Subcutaneous abdominal adipose tissue (tissue), 5 donors: ENCODE data around the gene GYPC.

Source experiments
- H3K27ac ChIP-seq: one replicate; pipeline ENCODE4 v1.7.0; 2013; ENCODE audit warnings: low read depth, mild to moderate bottlenecking, inconsistent platforms, low read length, moderate library complexity
- H3K27me3 ChIP-seq, 5 donors: one replicate each; pipeline ENCODE4 v1.7.0; 2013; ENCODE audit warnings: low read length in 5 of 5, inconsistent platforms in 1 of 5; ENCODE audit not compliant: control insufficient read depth in 5 of 5, insufficient read depth in 4 of 5
- H3K36me3 ChIP-seq, 5 donors: one replicate each; pipeline ENCODE4 v1.7.0; 2013; ENCODE audit warnings: low read length in 5 of 5; ENCODE audit not compliant: control insufficient read depth in 5 of 5, insufficient read depth in 5 of 5
- H3K4me1 ChIP-seq, 5 donors: one replicate each; pipeline ENCODE4 v1.7.0; 2013; ENCODE audit warnings: low read length in 5 of 5, mild to moderate bottlenecking in 3 of 5, moderate library complexity in 1 of 5; ENCODE audit not compliant: control insufficient read depth in 5 of 5, insufficient read depth in 5 of 5
- H3K4me3 ChIP-seq, 5 donors: one replicate each; pipeline ENCODE4 v1.7.0; 2013; ENCODE audit warnings: low read length in 5 of 5, low read depth in 1 of 5
- H3K9ac ChIP-seq, 5 donors: one replicate each; pipeline ENCODE4 v1.7.0; 2013; ENCODE audit warnings: low read length in 5 of 5, mild to moderate bottlenecking in 4 of 5, moderate library complexity in 3 of 5
- H3K9me3 ChIP-seq, 5 donors: one replicate each; pipeline ENCODE4 v1.7.0; 2013; ENCODE audit warnings: low read length in 5 of 5; ENCODE audit not compliant: control insufficient read depth in 5 of 5
- donor health status: healthy.
- donor health status: healthy.
- donor health status: healthy.
- donor health status: healthy.
- donor health status: healthy.

The GYPC gene

DNA sequence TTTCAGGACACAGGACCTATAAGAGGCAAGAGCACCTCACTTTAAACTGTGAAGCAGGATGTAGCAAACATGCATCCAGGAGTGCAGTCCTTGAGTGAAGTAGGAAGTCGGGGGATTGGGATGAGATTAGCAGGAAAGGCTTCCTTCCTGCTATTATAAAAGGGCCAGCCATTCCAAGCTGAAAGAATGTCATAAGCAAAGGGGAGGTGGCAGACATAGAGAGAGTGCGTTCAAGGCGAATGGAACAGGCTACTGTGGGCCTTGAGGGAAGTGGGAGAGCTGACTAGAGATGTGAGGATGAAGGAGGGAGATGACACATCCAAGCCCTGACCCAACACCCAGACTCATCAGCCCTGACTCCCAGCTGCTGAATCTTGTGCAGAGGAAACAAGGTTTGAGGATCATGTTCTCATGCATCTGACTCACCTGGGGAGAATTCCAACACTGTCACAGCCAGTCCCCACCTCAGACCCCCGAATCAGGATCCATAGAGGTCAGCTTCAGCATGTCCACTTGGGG lies 63.9 kb downstream of the GYPC start:
- peaks cover 0 to 5% (median 0%) of the 10 kb centered on the region in 5 donors for H3K9me3 ChIP-seq
- peaks cover 6 to 66% (median 43%) of the 10 kb centered on the region in 5 donors for H3K4me1 ChIP-seq
- H3K27ac ChIP-seq: no peak overlapping the region
- no peaks in the 10 kb centered on the region for H3K27me3 ChIP-seq
- no peaks in the 10 kb centered on the region for H3K36me3 ChIP-seq
- no peak overlapping the region for H3K4me3 ChIP-seq
- H3K9ac ChIP-seq: no peak overlapping the region

DNA sequence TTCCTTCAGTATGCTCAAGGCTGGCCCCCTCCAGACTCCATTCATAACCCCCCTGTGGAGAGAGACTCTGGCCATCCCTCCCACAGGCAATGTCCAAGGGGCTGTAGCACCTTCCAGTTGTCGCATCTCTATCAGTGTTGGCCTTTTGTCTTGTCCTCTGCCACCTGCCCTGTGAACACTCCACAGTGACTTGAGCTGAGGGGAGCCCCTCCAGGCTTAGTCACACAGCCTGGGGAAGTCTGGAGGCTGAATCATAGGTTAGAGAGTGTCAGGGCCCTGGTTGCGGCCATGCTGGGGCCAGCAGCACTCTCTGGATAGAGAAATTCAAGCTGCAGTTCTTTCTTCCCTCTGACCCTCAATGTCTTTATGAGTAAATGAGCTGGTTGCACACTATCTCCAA lies 64.7 kb downstream of the GYPC start:
- Histone ChIP-seq H3K27ac (peak overlapping the region; percentile 39), H3K36me3 (no peaks in the 10 kb centered on the region), H3K9ac (no peak overlapping the region), H3K27me3 (no peaks in the 10 kb centered on the region), H3K9me3 (peaks cover 0 to 7% (median 4%) of the 10 kb centered on the region in 5 donors), H3K4me1 (peaks cover 6 to 59% (median 40%) of the 10 kb centered on the region in 5 donors), H3K4me3 (no peak overlapping the region)

DNA sequence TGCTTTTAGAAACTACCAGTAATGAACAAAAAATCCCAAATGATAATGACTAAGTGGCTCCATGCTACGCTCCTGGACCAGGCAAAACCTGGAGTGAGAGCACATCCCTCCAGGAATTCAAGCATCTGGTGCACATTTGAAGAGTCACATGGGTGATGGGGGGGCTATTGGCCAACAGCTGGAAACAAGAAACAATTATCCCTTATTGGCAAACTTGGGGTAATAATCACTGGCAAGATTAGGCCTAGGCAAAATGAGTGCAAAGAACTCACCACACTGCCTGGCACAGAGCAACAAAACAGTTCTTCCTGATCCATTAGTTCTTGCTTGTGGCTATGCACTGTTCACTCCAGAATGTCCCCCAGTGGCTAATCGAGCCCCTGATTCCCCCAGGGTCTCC lies 66.1 kb downstream of the GYPC start:
- no peaks in the 10 kb centered on the region for H3K27me3 ChIP-seq

DNA sequence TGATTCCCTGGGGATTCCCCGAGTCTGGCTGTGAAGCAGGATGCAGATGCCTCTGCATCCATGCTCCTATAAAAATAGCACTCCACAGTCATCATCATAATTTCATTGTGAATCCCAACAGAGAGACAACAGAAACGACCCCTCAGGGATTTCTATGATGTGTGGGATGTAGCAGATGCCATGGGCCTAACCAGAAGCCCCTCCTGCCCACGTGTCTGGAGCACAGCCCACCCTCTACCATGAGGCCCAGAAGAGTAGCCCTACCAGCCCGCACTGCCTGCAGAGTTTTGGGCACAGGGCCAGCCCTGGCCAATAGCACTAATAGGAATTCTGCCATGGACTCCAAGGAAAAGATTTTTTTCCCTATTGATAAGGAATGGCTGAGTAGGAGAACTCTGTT lies 66.6 kb downstream of the GYPC start:
- Histone ChIP-seq H3K4me3 (peak overlapping the region in 1 of 5 donors; percentile 12), H3K4me1 (peaks cover 6 to 59% (median 40%) of the 10 kb centered on the region in 5 donors), H3K27ac (no peak overlapping the region), H3K27me3 (no peaks in the 10 kb centered on the region), H3K36me3 (no peaks in the 10 kb centered on the region), H3K9me3 (peaks cover 0 to 7% (median 6%) of the 10 kb centered on the region in 5 donors), H3K9ac (no peak overlapping the region)

More for the DNA sequence above, 66.1 kb downstream of the GYPC start:
- Histone ChIP-seq H3K36me3 (no peaks in the 10 kb centered on the region), H3K4me3 (peak overlapping the region in 1 of 5 donors; percentile 12), H3K4me1 (peaks cover 6 to 59% (median 40%) of the 10 kb centered on the region in 5 donors), H3K9ac (no peak overlapping the region), H3K27ac (no peak overlapping the region), H3K9me3 (peaks cover 0 to 7% (median 6%) of the 10 kb centered on the region in 5 donors)

DNA sequence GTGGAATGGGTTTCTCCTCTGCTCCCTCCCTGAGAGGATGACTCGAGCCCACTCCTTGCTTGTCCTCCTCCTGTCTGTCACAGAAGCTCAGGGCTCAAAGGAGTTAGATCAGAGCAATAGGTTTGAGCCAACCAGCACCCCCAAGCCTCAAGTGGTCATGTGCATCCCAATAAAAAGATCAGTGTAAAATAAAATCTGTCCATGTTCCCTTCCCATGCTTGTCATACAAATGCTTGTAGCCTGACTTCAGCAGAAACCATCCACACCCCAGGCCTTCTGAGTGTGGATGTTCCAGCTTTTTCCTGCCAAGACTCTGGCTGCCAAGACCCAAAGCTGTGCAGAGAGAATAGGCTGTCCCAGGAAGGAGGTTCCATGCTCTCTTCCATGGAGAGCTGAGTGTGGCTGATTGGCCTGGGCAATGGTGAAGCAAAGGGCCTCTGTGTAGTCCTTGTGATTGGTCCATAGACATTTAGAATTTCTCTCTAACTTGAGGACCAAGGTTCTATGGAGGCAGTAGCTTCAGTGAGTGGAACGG lies 67.4 kb downstream of the GYPC start:
- H3K27ac ChIP-seq: no peak overlapping the region
- peaks cover 6 to 55% (median 40%) of the 10 kb centered on the region in 5 donors for H3K4me1 ChIP-seq
- H3K27me3 ChIP-seq: no peaks in the 10 kb centered on the region
- H3K9me3 ChIP-seq: peaks cover 0 to 7% (median 6%) of the 10 kb centered on the region in 5 donors
- H3K36me3 ChIP-seq: no peaks in the 10 kb centered on the region
- H3K9ac ChIP-seq: no peak overlapping the region
- H3K4me3 ChIP-seq: no peak overlapping the region

DNA sequence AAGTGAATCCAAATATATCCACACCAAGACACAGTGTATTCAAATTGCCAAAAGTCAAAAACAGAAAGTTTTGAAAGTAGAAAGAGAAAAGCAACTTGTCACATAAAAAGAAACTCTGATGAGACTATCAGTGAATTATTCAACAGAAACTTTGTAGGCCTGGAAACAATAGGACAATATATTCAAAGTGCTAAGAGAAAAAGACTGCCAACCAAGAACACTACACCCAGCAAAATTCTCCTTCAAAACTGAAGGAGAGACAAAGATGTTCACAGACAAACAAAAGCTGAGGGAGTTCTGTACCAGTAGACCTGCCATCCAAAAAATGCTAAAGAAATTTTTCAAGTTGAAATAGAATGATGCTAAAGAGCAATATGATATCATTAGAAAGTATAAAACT lies 69.6 kb downstream of the GYPC start:
- H3K9me3 ChIP-seq: peaks cover 0 to 7% (median 6%) of the 10 kb centered on the region in 5 donors
- no peak overlapping the region for H3K27ac ChIP-seq
- no peak overlapping the region for H3K9ac ChIP-seq
- H3K27me3 ChIP-seq: no peaks in the 10 kb centered on the region
- H3K4me1 ChIP-seq: peaks cover 5 to 39% (median 27%) of the 10 kb centered on the region in 5 donors
- H3K36me3 ChIP-seq: no peaks in the 10 kb centered on the region
- no peak overlapping the region for H3K4me3 ChIP-seq

DNA sequence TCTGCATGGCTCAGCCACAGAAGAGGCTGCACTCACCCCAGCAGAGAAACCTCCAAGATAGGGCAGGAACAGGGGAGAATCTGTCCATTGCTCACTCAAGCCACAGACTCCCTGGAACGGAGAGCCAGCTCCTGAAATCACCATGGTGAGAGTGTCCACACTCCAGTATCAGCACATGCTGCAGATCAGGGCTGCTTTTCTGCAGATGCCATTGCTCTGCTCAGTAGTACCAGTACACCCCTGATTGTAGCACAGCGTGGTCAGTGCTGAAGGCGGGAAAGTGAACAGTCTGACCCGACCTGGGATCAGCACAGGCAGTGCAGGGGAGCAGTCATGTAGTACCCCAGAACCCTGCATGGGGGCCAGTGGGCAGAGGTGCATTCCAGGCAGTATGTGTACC lies 73.9 kb downstream of the GYPC start:
- H3K27me3 ChIP-seq: no peaks in the 10 kb centered on the region
- H3K4me1 ChIP-seq: peaks cover 0 to 17% (median 0%) of the 10 kb centered on the region in 5 donors

DNA sequence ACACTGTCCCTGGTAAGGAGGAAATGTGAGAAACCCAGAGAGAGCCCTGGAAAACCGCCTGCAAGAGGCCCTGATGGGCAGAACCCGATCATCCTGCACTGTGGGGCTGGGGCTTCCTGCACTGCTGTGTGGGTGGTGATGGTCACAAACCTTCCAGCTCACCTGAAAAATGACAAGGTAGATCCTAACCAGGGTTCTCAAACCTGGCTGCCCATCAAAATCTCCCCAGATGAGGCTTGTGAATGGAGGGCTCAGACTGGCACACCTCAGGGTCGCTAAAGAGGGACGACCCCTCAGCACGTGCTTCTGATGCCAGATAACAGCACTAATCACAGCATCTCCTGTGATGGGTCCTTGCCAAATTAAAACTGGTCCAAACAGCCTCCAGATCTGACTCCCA lies 74.7 kb downstream of the GYPC start:
- Histone ChIP-seq H3K4me1 (peaks cover 0 to 17% (median 0%) of the 10 kb centered on the region in 5 donors), H3K27me3 (no peaks in the 10 kb centered on the region), H3K9me3 (peaks cover 0 to 3% (median 0%) of the 10 kb centered on the region in 5 donors), H3K4me3 (no peak overlapping the region), H3K27ac (no peak overlapping the region), H3K9ac (no peak overlapping the region), H3K36me3 (no peaks in the 10 kb centered on the region)

More for the DNA sequence above, 73.9 kb downstream of the GYPC start:
- Histone ChIP-seq H3K27ac (no peak overlapping the region), H3K9ac (no peak overlapping the region), H3K4me3 (no peak overlapping the region), H3K36me3 (no peaks in the 10 kb centered on the region), H3K9me3 (peaks cover 0 to 7% (median 1%) of the 10 kb centered on the region in 5 donors)

DNA sequence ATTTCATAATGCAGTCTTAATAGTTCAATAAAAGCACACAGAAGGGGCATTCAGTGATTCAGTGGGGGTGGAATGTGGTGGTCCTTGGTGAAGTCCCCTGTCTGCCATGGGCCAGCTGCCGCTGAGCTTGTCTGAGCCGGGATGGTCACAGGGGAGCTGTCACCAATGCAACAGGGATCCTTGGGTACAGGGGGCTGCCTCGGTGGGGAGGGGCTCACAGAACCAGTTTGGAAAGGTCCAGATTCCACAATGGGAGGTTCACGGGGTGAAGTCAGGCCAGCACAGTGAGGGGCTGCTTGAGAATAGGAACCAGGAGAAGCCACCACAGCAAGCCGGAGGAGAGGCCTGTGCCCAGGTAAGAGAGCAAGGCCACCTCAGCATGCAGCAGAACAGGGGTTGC lies 75.4 kb downstream of the GYPC start:
- Histone ChIP-seq H3K27me3 (no peaks in the 10 kb centered on the region), H3K27ac (no peak overlapping the region), H3K4me3 (no peak overlapping the region), H3K36me3 (no peaks in the 10 kb centered on the region), H3K9me3 (no peaks in the 10 kb centered on the region), H3K4me1 (peaks cover 0 to 17% (median 0%) of the 10 kb centered on the region in 5 donors), H3K9ac (no peak overlapping the region)

DNA sequence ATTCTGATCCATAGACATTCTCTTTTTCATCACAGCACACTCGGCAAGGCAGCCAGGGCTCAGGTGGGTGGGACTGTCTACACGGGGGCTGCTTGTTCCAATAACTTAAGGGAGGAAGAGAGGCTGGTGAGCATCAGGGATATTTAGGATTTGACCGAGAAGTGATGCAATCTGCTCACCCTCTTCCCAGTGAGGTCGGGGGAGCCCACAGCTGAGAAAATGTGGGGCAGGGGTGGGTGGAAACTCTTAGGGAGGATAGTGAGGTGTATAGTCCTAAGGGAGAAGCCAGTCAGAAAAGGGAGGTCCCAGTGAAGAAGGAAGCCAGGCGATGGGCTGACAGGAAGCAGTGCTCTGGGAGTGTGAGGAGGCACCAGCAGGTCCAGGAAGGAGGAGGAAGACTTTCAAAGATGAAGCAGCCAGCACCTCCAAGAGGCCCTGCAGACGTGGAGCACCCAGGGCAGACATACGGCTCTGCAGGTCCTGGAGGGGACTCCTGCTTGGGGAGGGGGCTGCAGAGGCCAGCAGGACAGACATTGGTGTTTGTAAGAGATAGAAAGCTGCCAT lies 76.8 kb downstream of the GYPC start:
- no peak overlapping the region for H3K4me3 ChIP-seq
- no peaks in the 10 kb centered on the region for H3K27me3 ChIP-seq
- H3K27ac ChIP-seq: no peak overlapping the region
- no peaks in the 10 kb centered on the region for H3K9me3 ChIP-seq
- no peak overlapping the region for H3K9ac ChIP-seq
- peaks cover 0 to 17% (median 0%) of the 10 kb centered on the region in 5 donors for H3K4me1 ChIP-seq
- H3K36me3 ChIP-seq: no peaks in the 10 kb centered on the region
